Measurements from ENCODE around the gene MAOA. TPM values are rescaled to one million over a fixed set of nuclear protein-coding genes. Genes with fewer than 3 reads are reported as not detected.
A peak's percentile ranks its signal among the peaks of the same experiment; 100 is the strongest.

MAOA gene
- total RNA-seq, 1 donor from 2014 or later, result 1.6 TPM

DNA sequence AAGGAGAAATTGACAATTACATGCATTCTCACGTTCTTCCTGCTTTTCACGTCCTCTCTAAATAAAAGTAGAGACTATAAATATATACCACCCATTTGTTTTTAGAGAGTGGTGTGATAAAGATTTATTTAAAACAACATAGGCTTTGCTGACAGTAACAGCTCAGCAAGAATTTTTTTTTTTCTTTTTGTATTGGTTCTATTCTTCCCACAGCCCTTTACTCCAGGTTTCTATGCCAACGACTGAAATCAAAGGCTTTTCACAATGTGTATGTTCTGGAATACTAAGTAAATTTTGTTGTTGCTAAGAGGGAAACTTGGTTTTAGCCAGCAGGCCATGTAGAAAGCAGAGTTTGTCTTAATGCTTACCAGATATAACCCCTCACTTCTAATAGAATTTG is 43.4 kb downstream of the MAOA start:
- Mint-ChIP-seq H3K27me3 (ENCODE audit: unreplicated experiment) (no peaks in the 10 kb centered on the region), H3K27ac (ENCODE audit: unreplicated experiment) (no peak overlapping the region), H3K4me3 (ENCODE audit: unreplicated experiment) (no peak overlapping the region), H3K9me3 (ENCODE audit: unreplicated experiment) (no peaks in the 10 kb centered on the region), H3K4me1 (ENCODE audit: unreplicated experiment) (peaks cover 12% of the 10 kb centered on the region), H3K36me3 (ENCODE audit: low read depth, unreplicated experiment) (no peaks in the 10 kb centered on the region)
- TF ChIP-seq, protein P1, sequence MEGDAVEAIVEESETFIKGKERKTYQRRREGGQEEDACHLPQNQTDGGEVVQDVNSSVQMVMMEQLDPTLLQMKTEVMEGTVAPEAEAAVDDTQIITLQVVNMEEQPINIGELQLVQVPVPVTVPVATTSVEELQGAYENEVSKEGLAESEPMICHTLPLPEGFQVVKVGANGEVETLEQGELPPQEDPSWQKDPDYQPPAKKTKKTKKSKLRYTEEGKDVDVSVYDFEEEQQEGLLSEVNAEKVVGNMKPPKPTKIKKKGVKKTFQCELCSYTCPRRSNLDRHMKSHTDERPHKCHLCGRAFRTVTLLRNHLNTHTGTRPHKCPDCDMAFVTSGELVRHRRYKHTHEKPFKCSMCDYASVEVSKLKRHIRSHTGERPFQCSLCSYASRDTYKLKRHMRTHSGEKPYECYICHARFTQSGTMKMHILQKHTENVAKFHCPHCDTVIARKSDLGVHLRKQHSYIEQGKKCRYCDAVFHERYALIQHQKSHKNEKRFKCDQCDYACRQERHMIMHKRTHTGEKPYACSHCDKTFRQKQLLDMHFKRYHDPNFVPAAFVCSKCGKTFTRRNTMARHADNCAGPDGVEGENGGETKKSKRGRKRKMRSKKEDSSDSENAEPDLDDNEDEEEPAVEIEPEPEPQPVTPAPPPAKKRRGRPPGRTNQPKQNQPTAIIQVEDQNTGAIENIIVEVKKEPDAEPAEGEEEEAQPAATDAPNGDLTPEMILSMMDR (IDR thresholded peaks at IDR 0.05; ENCODE audit: unreplicated experiment), result no peak
- no peak for DNase-seq (ENCODE audit: low spot score)

DNA sequence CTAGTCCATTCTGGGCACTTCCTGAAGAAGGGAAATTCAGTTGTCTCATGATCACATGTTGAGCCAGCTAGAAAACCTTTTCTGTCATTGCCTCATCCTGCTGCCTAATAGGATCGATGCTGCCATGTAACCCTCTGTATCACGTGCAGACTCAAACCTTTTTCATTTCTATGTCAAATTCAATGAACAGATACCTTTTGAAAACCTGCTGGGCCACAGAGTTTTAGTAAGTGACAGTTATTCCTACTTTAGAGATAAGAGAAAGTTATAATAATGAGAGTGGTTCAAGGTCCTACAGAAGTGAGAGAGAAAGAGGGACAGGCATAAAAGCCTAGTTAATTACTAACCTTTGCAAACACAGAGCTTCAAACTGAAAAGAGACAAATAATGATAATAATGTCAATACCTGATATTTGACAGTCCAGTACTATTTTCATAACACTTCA is 46.0 kb downstream of the MAOA start:
- Mint-ChIP-seq H3K27me3 (ENCODE audit: unreplicated experiment) (no peaks in the 10 kb centered on the region), H3K9me3 (ENCODE audit: unreplicated experiment) (no peaks in the 10 kb centered on the region), H3K4me3 (ENCODE audit: unreplicated experiment) (no peak overlapping the region), H3K27ac (ENCODE audit: unreplicated experiment) (no peak overlapping the region), H3K36me3 (ENCODE audit: low read depth, unreplicated experiment) (no peaks in the 10 kb centered on the region), H3K4me1 (ENCODE audit: unreplicated experiment) (peaks cover 12% of the 10 kb centered on the region)
- TF ChIP-seq, protein P1 (IDR thresholded peaks at IDR 0.05; ENCODE audit: unreplicated experiment), result no peak
- no peak for DNase-seq (ENCODE audit: low spot score)

DNA sequence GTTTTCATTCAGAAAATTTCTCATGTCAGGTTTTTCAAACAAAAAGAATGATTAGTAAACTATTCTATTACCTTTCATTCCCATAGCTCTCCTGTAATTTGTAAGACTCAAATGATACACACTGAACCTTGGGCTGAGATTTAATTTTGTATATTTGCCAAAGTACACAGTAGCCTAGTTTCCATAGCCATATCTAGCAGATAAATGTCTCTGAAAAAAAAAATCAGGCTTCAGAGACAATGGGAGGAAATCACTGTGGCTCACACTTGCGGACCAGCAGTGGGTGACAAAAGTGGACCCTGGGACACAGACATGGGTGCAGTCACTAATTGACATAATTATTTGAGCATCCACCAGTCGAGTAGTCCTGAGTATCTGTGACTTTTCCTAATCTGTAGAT is 46.6 kb downstream of the MAOA start:
- no peak overlapping the region for H3K4me3 Mint-ChIP-seq (ENCODE audit: unreplicated experiment)
- peaks cover 12% of the 10 kb centered on the region for H3K4me1 Mint-ChIP-seq (ENCODE audit: unreplicated experiment)
- no peak overlapping the region for H3K27ac Mint-ChIP-seq (ENCODE audit: unreplicated experiment)
- no peaks in the 10 kb centered on the region for H3K36me3 Mint-ChIP-seq (ENCODE audit: low read depth, unreplicated experiment)
- DNase-seq (ENCODE audit: low spot score), result no peak
- no peaks in the 10 kb centered on the region for H3K9me3 Mint-ChIP-seq (ENCODE audit: unreplicated experiment)
- no peaks in the 10 kb centered on the region for H3K27me3 Mint-ChIP-seq (ENCODE audit: unreplicated experiment)
- TF ChIP-seq, protein P1 (IDR thresholded peaks at IDR 0.05; ENCODE audit: unreplicated experiment), result no peak

DNA sequence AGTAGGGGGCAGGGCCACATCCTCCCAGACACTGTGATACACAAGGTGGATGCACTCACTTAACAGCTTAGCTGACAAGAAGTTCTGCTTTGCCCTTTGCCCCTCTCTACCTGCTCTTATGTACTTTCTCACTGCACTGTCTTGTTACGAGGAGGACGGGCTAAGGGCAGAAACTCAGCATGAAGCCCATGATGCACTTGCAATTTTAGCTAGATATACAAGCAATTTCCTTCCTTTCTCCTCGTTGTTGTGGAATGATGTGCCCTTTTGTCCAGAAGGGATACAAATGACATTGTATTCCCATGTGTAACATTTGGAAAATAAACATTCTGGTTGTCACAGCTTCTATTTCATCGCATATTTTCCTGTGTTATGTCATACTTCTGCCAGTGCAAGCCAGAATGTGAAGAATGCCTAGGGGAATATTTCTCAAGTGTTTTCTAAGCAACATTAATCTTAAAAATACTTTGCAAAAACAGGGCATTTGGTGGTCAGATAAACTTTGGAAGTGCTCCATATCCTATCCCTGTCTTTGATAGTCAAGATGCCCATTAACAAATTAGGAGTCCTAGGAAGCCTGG is 47.2 kb downstream of the MAOA start:
- H3K4me3 Mint-ChIP-seq (ENCODE audit: unreplicated experiment), result no peak overlapping the region
- H3K27ac Mint-ChIP-seq (ENCODE audit: unreplicated experiment), result peak overlapping the region; percentile 3
- DNase-seq (ENCODE audit: low spot score), result no peak
- H3K4me1 Mint-ChIP-seq (ENCODE audit: unreplicated experiment), result peaks cover 12% of the 10 kb centered on the region
- no peaks in the 10 kb centered on the region for H3K36me3 Mint-ChIP-seq (ENCODE audit: low read depth, unreplicated experiment)
- H3K27me3 Mint-ChIP-seq (ENCODE audit: unreplicated experiment), result no peaks in the 10 kb centered on the region
- H3K9me3 Mint-ChIP-seq (ENCODE audit: unreplicated experiment), result no peaks in the 10 kb centered on the region
- TF ChIP-seq, protein P1 (IDR thresholded peaks at IDR 0.05; ENCODE audit: unreplicated experiment), result no peak

DNA sequence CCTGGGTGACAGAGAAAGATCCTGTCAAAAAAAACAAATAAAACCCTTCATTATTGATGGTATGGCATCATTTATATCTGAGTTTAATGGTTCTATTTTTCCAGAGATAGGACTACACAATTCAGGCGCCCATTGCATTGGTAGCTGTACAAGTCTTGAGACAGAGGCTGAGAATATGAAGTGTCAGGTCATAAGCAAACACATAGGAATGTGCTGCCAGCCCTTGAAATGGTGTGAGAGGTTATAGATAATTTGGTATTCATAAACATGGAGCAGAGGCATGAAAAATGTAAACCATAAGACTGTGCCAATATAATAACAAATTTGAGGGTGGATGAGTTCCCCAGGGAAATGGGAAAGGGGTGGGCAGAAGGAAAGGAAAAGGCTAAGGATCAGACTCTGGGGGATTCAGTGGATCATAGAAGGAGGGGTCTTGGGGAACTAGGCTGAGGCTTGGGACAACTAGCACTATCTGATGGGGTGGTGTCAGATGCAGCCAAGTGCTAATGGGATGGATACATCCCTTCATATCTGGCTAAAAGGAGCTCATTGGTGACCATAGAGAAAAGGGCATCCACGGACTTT is 50.8 kb downstream of the MAOA start:
- Mint-ChIP-seq H3K27me3 (ENCODE audit: unreplicated experiment) (no peaks in the 10 kb centered on the region), H3K27ac (ENCODE audit: unreplicated experiment) (no peak overlapping the region), H3K9me3 (ENCODE audit: unreplicated experiment) (no peaks in the 10 kb centered on the region), H3K4me3 (ENCODE audit: unreplicated experiment) (no peak overlapping the region), H3K36me3 (ENCODE audit: low read depth, unreplicated experiment) (no peaks in the 10 kb centered on the region), H3K4me1 (ENCODE audit: unreplicated experiment) (peaks cover 10% of the 10 kb centered on the region)
- no peak for DNase-seq (ENCODE audit: low spot score)
- TF ChIP-seq, protein P1 (IDR thresholded peaks at IDR 0.05; ENCODE audit: unreplicated experiment), result no peak
